Measurements from ENCODE around the gene AGRP.
A peak's percentile ranks its signal among the peaks of the same experiment; 100 is the strongest.

The AGRP gene, protein sequence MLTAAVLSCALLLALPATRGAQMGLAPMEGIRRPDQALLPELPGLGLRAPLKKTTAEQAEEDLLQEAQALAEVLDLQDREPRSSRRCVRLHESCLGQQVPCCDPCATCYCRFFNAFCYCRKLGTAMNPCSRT

DNA sequence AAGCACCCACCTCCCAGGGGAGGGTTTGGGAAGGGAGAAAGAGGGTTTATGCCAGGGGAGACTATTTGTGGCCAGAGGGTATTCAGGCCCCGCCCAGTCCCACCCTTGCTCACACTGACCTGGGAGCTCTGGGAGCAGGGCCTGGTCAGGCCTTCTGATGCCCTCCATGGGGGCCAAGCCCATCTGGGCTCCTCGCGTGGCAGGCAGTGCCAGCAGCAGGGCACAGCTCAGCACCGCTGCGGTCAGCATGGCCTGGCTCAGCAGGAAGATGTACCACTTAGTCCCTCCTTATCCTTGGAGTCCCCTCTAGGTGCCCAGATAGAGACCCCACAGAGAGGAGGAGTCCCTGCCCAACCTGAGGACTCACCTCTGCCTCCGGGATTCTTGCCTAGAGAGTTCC lies at the start of gene AGRP:
AGRP (minus strand) TSS at position 398 of the 400 bp plus-strand sequence; CDS start at position 249, 149 bp downstream.
- POLR2A ChIA-PET = no interaction called here
- CTCF ChIA-PET = interaction anchor here (1.1 to 7.5 kb wide), 4 partner anchors 10 to 65 kb away, joined by 3 to 76 read pairs (median 54); no protein-coding TSS in a partner anchor
- no peak for DNase-seq (ENCODE audit: extremely low spot score)
- TF ChIP-seq, protein P1, sequence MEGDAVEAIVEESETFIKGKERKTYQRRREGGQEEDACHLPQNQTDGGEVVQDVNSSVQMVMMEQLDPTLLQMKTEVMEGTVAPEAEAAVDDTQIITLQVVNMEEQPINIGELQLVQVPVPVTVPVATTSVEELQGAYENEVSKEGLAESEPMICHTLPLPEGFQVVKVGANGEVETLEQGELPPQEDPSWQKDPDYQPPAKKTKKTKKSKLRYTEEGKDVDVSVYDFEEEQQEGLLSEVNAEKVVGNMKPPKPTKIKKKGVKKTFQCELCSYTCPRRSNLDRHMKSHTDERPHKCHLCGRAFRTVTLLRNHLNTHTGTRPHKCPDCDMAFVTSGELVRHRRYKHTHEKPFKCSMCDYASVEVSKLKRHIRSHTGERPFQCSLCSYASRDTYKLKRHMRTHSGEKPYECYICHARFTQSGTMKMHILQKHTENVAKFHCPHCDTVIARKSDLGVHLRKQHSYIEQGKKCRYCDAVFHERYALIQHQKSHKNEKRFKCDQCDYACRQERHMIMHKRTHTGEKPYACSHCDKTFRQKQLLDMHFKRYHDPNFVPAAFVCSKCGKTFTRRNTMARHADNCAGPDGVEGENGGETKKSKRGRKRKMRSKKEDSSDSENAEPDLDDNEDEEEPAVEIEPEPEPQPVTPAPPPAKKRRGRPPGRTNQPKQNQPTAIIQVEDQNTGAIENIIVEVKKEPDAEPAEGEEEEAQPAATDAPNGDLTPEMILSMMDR (IDR thresholded peaks at IDR 0.05; ENCODE audit: control extremely low read depth, extremely low read depth, low read depth, missing control alignments) = no peak

- POLR2A ChIA-PET = no interaction called here
- DNase-seq (ENCODE audit: extremely low spot score) = peak; percentile 27
- CTCF ChIA-PET = interaction anchor here (1.3 to 20.3 kb wide), 8 partner anchors 10 to 133 kb away, joined by 4 to 357 read pairs (median 12); partner anchors contain the start of genes ACD, C16orf86, CARMIL2 and CTCF
- TF ChIP-seq, protein P1 (IDR thresholded peaks at IDR 0.05; ENCODE audit: control extremely low read depth, extremely low read depth, low read depth, missing control alignments) = no peak
Measured at GRCh38 chr16:67531247-67531646, 47.9 kb upstream of the AGRP start.

DNA sequence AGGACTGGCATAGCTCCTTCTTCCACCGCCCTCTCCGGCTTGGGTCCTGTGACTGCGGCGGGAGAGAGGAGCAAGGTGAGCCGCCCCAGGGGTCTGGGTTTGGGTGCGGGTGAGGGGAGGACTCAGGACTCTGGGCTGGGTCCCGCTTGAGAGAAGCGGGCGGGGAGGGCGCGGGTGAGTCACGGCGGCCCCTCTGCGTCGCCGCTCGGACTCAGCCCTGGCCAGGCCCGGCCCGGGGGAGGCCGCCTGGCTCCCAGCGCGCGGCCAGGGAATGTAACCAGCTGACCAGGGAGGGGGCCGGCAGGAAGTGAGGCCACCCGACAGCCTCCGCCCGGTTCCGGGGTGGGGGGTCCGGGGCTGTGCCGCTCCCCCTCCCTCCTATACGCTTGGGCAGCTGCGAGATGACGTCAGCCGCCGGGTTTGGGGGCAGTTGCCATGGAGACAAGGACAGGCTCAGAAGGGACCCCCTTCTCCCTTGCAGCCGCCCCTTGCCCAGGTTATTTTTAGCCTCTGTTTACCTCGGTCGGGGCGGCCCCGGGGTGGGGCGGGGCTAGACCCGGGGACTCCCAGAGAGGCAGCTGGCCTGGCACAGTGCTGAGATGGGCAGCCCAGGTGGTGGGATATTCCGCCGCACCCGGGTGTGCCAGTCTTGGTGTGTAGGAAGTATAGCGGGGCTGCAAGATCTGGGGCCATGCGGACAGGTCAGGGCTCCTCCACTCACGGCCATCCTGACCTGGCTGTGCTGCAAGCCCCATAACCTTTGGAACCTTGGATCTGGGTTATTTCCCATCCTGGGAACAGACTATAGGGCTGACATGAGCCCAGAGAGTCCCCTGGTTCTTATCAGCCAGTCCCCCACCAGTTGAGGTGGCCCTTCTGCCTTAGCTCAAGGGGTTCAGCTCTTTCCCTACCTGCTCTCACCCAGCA lies 46.9 kb upstream of the AGRP start:
- CTCF ChIA-PET = interaction anchor here (1.1 to 20.3 kb wide), 9 partner anchors 9 to 134 kb away, joined by 4 to 357 read pairs (median 7); partner anchors contain the start of genes ACD, ATP6V0D1, C16orf86 and CARMIL2
- POLR2A ChIA-PET = interaction anchor here (1.6 kb wide), 1 partner anchor 9 kb away, joined by 3 read pairs; no protein-coding TSS in a partner anchor
- peak; percentile 67 for DNase-seq (ENCODE audit: extremely low spot score)
- TF ChIP-seq, protein P1 (IDR thresholded peaks at IDR 0.05; ENCODE audit: control extremely low read depth, extremely low read depth, low read depth, missing control alignments) = no peak

DNA sequence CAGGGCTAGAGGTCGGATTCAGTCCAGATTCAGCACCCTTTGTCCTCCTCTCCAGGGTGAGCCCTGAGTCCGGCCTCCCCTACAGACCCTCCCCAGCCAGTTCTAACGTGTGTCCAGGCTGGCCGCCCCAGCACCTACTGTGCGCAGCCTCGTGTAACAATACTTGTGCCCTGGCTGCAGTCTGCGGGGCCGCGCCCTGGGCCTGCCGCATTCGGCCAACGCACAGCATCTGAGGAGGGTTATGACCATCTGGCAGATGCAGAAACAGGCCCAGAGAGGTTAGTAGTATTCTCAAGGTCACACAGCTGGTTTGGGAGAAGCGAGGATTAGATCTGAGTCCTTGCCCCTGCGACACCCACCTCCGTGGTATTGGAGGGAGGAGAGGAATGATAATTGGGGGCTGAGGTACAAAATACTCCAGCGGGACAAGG lies 46.2 kb upstream of the AGRP start:
- ChIA-PET CTCF (interaction anchor here (1.1 to 20.3 kb wide), 8 partner anchors 9 to 135 kb away, joined by 4 to 357 read pairs (median 10); partner anchors contain the start of genes ACD, ATP6V0D1, C16orf86 and CARMIL2), POLR2A (interaction anchor here (1.6 kb wide), 1 partner anchor 8 kb away, joined by 3 read pairs; no protein-coding TSS in a partner anchor)
- DNase-seq (ENCODE audit: extremely low spot score) = peak; percentile 22
- TF ChIP-seq, protein P1 (IDR thresholded peaks at IDR 0.05; ENCODE audit: control extremely low read depth, extremely low read depth, low read depth, missing control alignments) = no peak

GRCh38 chr16:67528870-67529581 lies 45.7 kb upstream of the AGRP start:
- ChIA-PET CTCF (interaction anchor here (1.1 to 20.3 kb wide), 10 partner anchors 8 to 136 kb away, joined by 3 to 357 read pairs (median 6); partner anchors contain the start of genes ACD, ATP6V0D1, C16orf86 and CARMIL2), POLR2A (interaction anchor here (0.9 to 1.6 kb wide), 2 partner anchors 8 to 14 kb away, joined by 3 to 8 read pairs; no protein-coding TSS in a partner anchor)
- TF ChIP-seq, protein P1 (IDR thresholded peaks at IDR 0.05; ENCODE audit: control extremely low read depth, extremely low read depth, low read depth, missing control alignments) = no peak
- DNase-seq (ENCODE audit: extremely low spot score) = peak; percentile 41

Measured in GM10248 (cell line).